ENCODE measurements around the gene NBEAL2. TPM values are rescaled to one million over a fixed set of nuclear protein-coding genes. Genes with fewer than 3 reads are reported as not detected.
A peak's percentile ranks its signal among the peaks of the same experiment; 100 is the strongest.

The NBEAL2 gene
- total and polyA plus RNA-seq, 10 of the 15 experiments (the other 5 are each of a cell fraction or from before 2014, with no cell fraction given) = 0.07 to 127 (median 29.4) TPM

DNA sequence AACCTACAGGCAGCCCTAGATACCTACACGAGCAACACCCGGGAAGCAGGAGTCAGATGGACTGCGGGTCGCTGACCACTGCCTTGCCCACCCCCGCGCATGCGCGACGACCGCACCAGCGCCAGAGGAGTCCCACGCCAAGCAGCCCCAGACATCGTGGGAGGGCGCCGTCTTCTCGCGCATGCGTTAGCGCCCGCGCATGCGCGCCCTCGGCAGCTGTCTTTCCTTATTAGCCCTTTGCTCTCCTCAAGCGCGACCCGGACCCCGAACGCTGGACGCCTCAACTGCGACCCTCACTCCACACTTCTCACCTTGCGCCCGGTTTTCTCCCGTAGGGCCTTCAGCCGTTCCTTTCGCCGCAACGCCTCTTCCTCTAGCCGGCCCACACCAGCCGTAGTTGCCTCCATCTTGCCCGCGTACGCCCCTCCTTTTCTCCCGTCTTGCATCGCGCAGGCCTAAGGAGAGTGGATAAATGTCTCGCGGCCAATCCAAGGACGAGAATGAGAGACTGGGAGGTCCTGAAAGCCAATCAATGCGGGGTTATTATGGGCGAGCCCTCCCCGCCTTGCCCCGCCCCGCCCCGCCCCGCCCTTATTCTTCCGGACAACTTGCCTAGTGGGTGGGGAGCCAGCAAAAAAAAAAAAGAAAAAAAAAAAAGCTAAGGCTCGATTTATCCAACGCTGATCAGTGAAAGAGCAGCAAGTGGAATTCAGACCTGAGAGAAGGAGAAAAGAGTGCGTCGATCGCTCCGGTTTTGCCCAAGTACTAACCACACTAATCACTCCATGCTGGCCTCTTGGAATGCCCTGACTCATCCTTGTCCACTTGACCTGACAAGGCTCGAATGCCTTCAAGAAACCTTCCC is 2.9 kb upstream of the NBEAL2 start, which contains the start of gene CCDC12 (continued):
- no peak for TF ChIP-seq USF1 (IDR thresholded peaks at IDR 0.05; ENCODE audit: borderline replicate concordance, extremely low read length, insufficient read depth, low read depth, low read length)
- peak; percentile 100 for TF ChIP-seq MLLT1 (IDR thresholded peaks at IDR 0.05)
- TF ChIP-seq ZNF384 (IDR thresholded peaks at IDR 0.05; ENCODE audit: borderline replicate concordance, low read depth, low read length) = peak; percentile 99
- peak; percentile 24 for TF ChIP-seq FOS (IDR thresholded peaks at IDR 0.05; ENCODE audit: borderline replicate concordance, extremely low read depth, insufficient read length)
- TF ChIP-seq NBN (IDR thresholded peaks at IDR 0.05) = peak; percentile 67; the same call in 1 of the 2 replicates
- peak; percentile 59 for TF ChIP-seq HCFC1 (IDR thresholded peaks at IDR 0.05; ENCODE audit: low read length)
- TF ChIP-seq ZNF687 (IDR thresholded peaks at IDR 0.05) = peak; percentile 86
- TF ChIP-seq SMARCA5 (IDR thresholded peaks at IDR 0.05) = peak; percentile 39; the same call in 1 of the 2 replicates
- peak; percentile 52; the same call in 1 of the 2 replicates for TF ChIP-seq PKNOX1 (IDR thresholded peaks at IDR 0.05)
- 0 out of 2 replicates have a peak, but pooled peaks have one; percentile 14 for TF ChIP-seq ELK1 (IDR thresholded peaks at IDR 0.05; ENCODE audit: low read depth, low read length)
- TF ChIP-seq CREB1 (IDR thresholded peaks at IDR 0.05; ENCODE audit: low read depth) = peak; percentile 63
- TF ChIP-seq NR2C2 (IDR thresholded peaks at IDR 0.05; ENCODE audit: borderline replicate concordance, control insufficient read depth, insufficient read length, low read depth) = peak; percentile 70
- TF ChIP-seq E4F1 (IDR thresholded peaks at IDR 0.05; ENCODE audit: borderline replicate concordance, partially characterized antibody) = peak; percentile 52
- peak; percentile 56; the same call in 1 of the 2 replicates for TF ChIP-seq SIN3A (IDR thresholded peaks at IDR 0.05; ENCODE audit: low read depth, low read length)
- peak; percentile 72 for TF ChIP-seq RUNX3 (IDR thresholded peaks at IDR 0.05; ENCODE audit: low read length)

All from GM12878 (cell line).